Activated CD8-positive, alpha-beta memory T cell treated with anti-CD3 and anti-CD28 coated beads for 1 hour (primary cell): ENCODE measurements around the gene OR2L5.

Experiments
- DNase-seq, 2 donors: peaks; one replicate each; pipeline ENCODE4 v3.0.0-alpha.2; 2020; ENCODE audit warnings: low read depth in 1 of 2; ENCODE audit errors: extremely low read depth in 1 of 2

Gene OR2L5, protein sequence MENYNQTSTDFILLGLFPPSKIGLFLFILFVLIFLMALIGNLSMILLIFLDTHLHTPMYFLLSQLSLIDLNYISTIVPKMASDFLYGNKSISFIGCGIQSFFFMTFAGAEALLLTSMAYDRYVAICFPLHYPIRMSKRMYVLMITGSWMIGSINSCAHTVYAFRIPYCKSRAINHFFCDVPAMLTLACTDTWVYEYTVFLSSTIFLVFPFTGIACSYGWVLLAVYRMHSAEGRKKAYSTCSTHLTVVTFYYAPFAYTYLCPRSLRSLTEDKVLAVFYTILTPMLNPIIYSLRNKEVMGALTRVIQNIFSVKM

DNA sequence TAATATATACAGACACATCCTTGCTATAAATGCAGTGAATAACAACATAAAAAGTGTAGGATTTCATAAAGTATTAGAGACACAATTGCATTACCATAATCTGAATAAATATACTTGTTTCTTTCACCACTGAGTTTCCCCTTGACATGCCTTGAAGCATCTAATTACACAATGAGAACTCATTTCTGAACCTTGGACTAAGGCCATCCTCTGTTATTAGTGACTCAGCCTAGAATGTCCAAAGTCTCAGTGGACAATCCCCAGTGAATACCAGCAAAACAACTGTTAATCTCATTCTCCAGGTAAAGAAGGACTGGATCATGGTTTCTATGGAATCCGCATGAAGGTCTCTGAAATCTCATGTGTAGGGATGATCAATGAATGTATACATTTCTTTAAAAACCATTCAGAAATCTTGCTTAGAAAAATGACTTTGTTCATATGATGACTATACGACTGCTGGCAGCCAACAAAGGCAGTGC, at the start of gene OR2L5:
OR2L5 (plus strand) TSS at position 432 of the 482 bp plus-strand sequence. CDS start 8,288 bp downstream, outside the sequence.
- no peak for DNase-seq

DNA sequence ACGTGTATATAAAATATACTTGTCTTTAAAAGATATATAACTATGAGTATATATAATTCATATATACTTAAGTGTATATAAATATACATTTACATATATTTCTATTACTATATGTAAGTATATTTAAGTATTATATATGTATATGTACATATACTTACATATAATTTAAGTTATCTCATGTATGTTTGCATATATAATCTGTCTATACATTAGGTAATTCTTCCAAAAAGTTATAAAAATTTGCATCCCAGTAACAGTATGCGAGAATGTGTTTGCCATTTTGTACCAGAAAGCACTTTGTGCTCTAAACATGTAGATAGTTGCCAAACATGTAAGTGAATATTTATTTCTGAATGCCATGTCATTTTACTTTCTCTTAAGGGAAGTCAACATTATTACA, 48.5 kb upstream of the OR2L5 start, which contains the start of gene OR2AK2:
OR2AK2 (plus strand) TSS at position 301 of the 400 bp plus-strand sequence. CDS start 144 bp downstream, outside the sequence.
- DNase-seq, result no peak

DNA sequence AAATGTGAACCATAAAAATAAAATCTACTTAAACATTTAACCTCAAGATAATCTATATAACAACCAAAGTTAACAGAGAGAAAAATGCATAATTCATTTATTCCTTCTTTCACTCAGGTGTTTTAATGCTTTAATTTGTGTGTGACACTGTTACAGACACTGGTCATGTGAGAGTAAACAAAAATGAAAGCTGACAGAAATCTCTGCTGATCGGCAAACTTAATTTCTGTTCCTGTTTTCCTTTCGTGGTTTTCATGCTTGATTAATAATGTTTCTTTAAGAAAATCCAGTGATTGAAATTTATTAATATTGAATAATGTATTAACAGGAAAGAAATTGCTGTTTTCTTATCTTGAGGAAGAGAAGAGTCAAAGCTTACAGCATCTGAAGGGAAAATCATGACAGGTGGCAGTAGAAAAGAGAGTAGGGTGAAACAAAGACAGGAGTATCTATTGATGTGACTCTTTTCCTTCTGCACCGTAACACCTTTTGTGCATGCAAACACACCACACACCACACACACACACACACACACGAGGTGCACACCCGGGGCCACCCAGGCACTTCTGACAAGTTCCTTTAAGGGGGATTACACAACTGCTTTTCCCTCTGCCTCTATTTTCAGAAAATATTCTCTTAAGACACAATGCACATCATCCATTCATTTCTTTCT, 46.8 kb upstream of the OR2L5 start:
- DNase-seq, result no peak

DNA sequence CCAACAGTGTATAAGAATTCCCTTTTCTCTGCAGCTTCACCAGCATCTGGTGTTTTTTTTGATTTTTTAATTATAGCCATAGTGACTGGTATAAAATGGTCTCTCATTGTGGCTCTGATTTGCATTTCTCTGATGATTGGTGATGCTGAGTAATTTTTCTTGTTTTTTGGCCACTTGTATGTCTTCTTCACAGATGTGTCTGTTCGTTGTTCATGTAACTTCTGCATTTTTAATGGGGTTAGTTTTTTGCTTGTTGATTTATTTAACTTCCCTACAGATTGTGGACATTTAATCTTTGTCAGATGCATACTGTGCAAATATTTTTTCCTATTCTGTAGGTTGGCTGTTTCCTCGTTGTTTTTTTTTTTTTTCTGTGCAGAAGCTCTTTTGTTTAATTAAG, 20.5 kb upstream of the OR2L5 start:
- no peak for DNase-seq

DNA sequence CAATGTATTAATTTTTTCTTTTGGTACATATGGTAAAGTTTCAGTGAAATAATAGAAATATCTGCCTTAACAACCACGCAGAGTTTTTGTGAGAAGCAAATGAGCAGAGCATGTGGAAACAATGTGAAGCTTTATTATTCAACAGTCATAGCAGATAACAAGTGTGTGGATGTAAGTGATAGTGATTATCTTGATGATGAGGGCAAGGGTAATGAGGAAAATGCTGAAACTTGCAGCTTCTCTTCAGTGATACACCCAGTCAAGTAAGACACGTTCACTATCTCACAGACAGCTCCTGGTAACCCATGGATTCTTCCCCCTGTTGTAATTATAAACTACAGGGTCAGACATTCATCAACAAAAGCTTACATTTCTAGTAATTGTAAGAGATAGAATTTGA, 14.6 kb upstream of the OR2L5 start:
- DNase-seq, result no peak

DNA sequence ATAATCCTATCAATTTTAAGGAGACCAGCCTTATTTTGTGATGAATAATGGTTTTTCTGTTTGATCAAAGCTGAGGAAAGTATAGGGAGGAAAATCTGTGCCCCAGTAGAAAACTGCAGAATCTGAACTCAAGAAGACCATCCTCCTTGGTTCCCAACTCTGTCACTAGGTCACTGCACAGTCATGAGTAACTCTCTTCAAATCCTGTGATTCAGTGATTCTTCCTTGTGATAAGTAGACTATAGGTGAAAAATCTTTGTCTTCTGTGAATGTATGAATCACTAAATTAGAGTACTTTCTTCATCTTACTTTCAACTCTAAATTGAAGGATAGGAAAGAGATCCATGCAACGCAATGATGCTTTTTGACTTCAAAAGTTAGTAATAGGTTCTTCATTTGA, 13.3 kb upstream of the OR2L5 start:
- no peak for DNase-seq

DNA sequence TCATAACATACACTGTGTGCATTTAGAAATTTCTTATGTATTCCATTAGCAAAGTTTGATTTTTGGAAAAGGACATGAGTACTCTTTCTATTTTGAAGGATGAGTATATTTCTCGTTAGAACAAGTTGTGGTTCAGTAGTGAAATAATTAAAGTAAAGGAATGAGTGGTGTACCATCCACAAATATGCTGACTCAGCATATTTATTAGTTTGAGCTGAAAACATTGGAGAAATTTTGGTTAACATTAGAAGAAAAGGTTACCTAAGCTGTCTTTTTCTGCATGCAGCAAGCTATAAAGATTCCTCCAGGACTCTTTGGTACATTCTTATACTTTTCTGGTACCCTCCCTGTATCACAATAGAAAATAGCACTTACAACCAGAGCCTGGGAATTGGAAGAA, 5.7 kb upstream of the OR2L5 start:
- no peak for DNase-seq

DNA sequence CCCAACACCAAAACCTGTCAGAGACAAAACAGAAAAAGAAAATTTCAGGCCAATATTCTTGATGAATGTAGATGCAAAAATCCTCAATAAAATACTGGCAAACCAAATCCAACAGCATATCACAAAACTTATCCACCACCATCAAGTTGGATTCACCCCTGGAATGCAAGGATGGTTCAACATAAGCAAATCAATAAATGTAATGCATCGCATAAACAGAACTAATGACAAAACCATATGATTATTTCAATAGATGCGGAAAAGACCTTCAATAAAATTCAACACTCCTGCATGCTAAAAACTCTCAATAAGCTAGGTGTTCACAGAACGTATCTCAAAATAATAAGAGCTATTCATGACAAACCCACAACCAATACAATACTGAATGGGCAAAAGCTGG, 3.8 kb upstream of the OR2L5 start:
- no peak for DNase-seq

DNA sequence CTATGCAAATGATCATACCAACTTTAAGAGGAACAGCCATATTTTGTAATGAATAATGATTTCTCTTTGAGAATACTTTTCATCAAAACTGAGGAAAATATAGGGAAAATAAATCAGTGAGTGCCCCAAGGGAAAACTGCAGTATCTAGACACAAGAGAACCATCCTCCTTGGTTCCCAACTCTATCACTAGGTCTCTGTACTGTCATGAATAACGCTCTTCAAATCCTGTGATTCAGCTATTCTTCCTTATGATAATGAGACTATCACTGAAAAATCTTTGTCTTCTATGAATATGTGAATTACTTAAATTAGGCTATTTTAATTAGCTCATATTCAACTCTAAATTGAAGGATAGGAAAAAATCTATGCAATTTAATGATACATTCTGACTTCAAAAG, 2.3 kb downstream of the OR2L5 start:
- DNase-seq, result no peak

DNA sequence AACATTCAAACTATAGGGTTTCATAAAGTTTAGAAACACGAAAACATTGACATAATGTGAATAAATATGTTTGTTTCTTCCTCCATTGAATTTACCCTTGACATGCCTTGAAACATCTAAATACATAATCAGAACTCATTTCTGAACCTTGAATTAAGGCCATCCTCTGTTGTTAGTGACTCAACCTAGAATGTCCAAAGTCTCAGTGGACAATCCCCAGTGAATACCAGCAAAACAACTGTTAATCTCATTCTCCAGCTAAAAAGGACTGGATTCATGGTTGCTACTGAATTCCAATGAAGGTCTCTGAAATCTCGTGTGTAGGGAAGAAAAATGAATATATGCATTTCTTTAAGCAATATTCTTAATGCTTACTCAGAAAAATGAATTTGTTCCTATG, 16.3 kb downstream of the OR2L5 start, which contains the start of gene OR2L2:
OR2L2 (plus strand) TSS at position 301 of the 400 bp plus-strand sequence. CDS start 8,198 bp downstream, outside the sequence.
- no peak for DNase-seq

DNA sequence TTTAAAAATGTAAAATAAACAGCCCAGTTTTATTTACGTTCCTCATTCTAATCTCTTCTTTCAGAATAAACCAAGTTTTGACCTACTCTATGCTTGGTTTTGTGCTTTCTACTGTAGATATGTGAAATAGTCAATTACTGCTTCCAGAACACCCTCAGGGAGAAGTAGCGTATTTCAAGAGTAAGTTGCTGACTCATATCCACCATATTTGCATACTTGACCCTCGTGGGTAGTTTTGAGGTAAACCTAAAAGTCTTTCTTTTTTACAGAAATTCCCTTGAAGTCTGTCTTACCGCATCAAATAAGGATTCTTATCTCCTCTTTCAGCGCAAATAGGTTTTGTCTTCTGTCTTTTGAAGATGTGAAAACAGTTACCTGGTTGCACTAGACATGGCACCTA, 31.7 kb downstream of the OR2L5 start:
- DNase-seq, result no peak

DNA sequence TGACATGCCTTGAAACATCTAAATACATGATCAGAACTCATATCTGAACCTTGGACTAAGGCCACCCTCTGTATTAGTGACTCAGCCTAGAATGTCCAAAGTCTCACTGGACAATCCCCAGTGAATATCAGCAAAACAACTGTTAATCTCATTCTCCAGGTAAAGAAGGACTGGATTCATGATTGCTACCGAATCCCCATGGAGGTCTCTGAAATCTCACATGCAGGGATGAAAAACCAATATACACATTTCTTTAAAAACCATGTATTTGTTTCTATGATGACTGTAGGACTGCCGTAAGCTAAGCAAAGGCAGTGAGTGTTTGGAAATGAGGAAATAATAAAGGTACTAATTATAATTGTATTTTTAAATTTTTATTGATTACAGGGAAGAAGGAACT, 33.1 kb downstream of the OR2L5 start, which contains the start of gene OR2L3:
OR2L3 (plus strand) TSS at position 301 of the 400 bp plus-strand sequence. CDS start 13,846 bp downstream, outside the sequence.
- DNase-seq, result no peak

DNA sequence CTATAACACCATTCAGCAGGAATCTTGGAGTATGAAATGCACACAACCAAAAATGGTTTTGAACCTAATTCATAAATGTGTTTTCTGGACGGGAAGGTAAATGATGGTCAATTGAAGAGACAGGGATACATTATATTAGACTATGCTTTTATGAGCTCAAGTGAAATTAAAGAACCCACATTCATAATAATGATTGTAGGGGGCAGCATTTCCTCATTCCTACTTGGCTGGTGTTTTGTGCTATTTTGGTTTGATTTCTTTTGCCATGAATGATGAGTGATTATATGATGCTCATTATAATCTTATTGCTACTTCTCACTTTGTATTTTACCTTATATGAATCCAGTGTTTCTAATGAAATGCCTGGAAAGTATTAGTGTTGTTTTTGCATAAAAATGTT, 33.5 kb downstream of the OR2L5 start:
- DNase-seq, result no peak

DNA sequence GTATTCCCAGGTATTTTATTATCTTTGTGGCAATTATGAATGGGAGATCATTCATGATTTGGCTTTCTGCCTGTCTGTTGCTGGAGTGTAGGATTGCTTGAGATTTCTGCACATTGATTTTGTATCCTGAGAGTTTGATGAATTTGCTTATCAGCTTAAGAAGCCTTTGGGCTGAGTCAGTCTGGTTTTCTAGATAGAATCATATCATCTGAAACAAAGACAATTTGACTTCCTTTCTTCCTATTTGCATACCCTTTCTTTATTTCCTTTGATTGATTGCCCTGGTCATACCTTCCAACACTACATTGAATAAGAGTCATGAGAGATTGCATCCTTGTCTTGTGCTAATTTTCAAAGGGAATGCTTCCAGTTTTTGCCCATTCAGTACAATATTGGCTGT, 41.2 kb downstream of the OR2L5 start:
- DNase-seq, result no peak

DNA sequence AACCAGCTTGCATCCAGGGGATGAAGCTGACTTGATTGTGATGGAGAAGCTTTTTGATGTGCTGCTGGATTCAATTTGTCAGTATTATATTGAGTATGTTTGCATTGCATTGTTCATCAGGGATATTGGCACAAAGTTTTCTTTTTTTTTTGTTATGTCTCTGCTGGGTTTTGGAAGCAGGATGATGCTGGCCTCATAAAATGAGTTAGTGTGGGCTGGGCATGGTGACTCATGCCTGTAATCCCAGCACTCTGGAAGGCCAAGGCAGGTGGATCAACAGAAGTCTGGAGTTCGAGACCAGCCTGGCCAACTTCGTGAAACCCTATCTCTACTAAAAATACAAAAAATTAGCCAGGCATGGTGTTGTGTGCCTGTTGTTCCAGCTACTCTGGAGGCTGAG, 41.8 kb downstream of the OR2L5 start:
- DNase-seq, result no peak

DNA sequence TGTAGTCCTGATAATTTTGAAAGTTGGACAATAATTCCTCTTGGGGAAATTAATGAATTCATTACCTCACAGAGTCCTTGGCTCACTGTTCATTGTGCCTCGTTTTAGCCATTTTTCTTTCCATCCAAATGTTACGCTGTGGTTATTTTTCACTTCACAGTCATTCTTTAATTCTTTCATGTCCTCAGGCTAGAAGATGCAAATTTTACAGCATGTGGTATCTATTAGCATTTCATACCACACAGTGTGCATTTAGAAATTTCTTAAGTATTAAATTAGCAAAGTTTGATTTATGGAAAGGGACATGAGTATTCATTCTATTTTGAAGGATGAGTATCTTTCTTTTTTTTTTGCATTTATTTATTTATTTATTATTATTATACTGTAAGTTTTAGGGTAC, 51.6 kb downstream of the OR2L5 start:
- no peak for DNase-seq

DNA sequence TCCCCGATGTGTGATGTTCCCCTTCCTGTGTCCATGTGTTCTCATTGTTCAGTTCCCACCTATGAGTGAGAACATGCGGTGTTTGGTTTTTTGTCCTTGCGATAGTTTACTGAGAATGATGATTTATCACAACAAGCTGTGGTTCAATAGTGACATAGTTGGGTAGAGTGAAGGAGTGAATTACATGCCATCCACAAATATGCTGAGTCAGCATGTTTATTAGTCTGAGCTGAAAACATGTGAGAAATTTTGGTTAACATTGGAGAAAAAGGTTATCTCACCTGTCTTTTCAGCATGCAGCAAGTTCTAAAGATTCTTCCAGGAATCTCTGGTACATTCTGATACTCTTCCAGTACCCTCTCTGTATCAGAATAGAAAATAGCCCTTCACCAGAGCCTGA, 52.1 kb downstream of the OR2L5 start:
- no peak for DNase-seq
